SH-SY5Y (cell line): ENCODE data around the gene ASAP2.

Experiments used
- GATA2 ChIP-seq: IDR thresholded peaks from 2 replicates; pipeline ENCODE4 v1.6.1; 2011; ENCODE audit warnings: mild to moderate bottlenecking, low read depth, low read length
- GATA3 ChIP-seq: IDR thresholded peaks from 2 replicates; pipeline ENCODE4 v1.6.1; 2011; ENCODE audit warnings: low read depth, mild to moderate bottlenecking, low read length, moderate library complexity

DNA sequence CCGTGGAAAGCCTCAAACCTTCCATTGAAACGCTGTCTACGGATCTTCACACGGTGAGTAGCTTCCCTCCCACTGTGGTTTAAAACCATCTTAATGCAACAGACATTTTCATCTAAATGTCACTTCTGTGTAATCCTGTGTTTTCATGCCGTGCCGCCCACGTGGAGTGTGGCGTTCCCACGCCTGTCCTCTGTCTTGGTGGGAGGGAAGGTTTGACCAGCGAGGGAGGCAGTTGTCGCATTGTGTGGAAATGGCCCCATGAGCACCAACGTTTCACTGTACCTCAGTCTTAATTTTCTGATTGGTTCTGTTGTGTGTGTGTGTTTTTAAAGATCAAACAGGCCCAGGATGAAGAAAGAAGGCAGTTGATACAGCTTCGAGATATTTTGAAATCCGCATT lies 128.1 kb downstream of the ASAP2 start:
- TF ChIP-seq GATA3 (no peak), GATA2 (no peak)
